ENCODE results near the gene APBB1. TPM values are rescaled to one million over a fixed set of nuclear protein-coding genes. Genes with fewer than 3 reads are reported as not detected.

APBB1 gene
- total RNA-seq, 4 donors from 2014 or later: 19.7 to 23.4 (median 20.2) TPM

- WGBS, 2 donors: 91 to 98% methylated on average over 6 of the region's 6 CpGs
- intact Hi-C loops (cut with DNase I; ENCODE audit: low total_unique reads): no loop called here
- TF ChIP-seq CTCF (IDR thresholded peaks at IDR 0.05) (no peak), POLR2A (IDR thresholded peaks at IDR 0.05) (no peak)
- no peak overlapping the region for H3K4me3 ChIP-seq (ENCODE audit: low read depth, poor library complexity, severe bottlenecking)
- no peak for DNase-seq (ENCODE audit: low spot score in 2 of 2)
These were observed 13.0 kb downstream of the APBB1 start for GRCh38 chr11:6405846-6406245.

- WGBS, 2 donors: 85 to 89% methylated on average over 13 of the region's 13 CpGs
- intact Hi-C loops (cut with DNase I; ENCODE audit: low total_unique reads): no loop called here
- TF ChIP-seq POLR2A (IDR thresholded peaks at IDR 0.05): no peak
- TF ChIP-seq CTCF (IDR thresholded peaks at IDR 0.05): no peak
- DNase-seq (ENCODE audit: low spot score in 2 of 2): no peak
- H3K4me3 ChIP-seq (ENCODE audit: low read depth, poor library complexity, severe bottlenecking): no peak overlapping the region
These were observed 13.7 kb downstream of the APBB1 start for GRCh38 chr11:6405052-6405667.

- TF ChIP-seq CTCF (IDR thresholded peaks at IDR 0.05) (no peak), POLR2A (IDR thresholded peaks at IDR 0.05) (no peak)
- DNase-seq (ENCODE audit: low spot score in 2 of 2): no peak
- WGBS, 2 donors: 79 to 80% methylated on average over 16 of the region's 16 CpGs
- intact Hi-C loops (cut with DNase I; ENCODE audit: low total_unique reads): no loop called here
- no peak overlapping the region for H3K4me3 ChIP-seq (ENCODE audit: low read depth, poor library complexity, severe bottlenecking)
These were observed 14.4 kb downstream of the APBB1 start for GRCh38 chr11:6404342-6405051.

GRCh38 chr11:6403539-6403938 is 15.4 kb downstream of the APBB1 start:
- WGBS, 2 donors: 86 to 94% methylated on average over 7 to 8 of the region's 8 CpGs

GRCh38 chr11:6402561-6402981 is 16.3 kb downstream of the APBB1 start:
- intact Hi-C loops (cut with DNase I; ENCODE audit: low total_unique reads): no loop called here
- TF ChIP-seq CTCF (IDR thresholded peaks at IDR 0.05) (no peak), POLR2A (IDR thresholded peaks at IDR 0.05) (no peak)
- no peak overlapping the region for H3K4me3 ChIP-seq (ENCODE audit: low read depth, poor library complexity, severe bottlenecking)
- 80 to 83% methylated on average over 7 of the region's 7 CpGs for WGBS, 2 donors
- peak in 1 of 2 donors; percentile 76 for DNase-seq (ENCODE audit: low spot score in 2 of 2)

More at GRCh38 chr11:6403539-6403938, 15.4 kb downstream of the APBB1 start:
- intact Hi-C loops (cut with DNase I; ENCODE audit: low total_unique reads): no loop called here
- TF ChIP-seq POLR2A (IDR thresholded peaks at IDR 0.05): no peak
- no peak for TF ChIP-seq CTCF (IDR thresholded peaks at IDR 0.05)
- peak in 1 of 2 donors; percentile 80 for DNase-seq (ENCODE audit: low spot score in 2 of 2)
- H3K4me3 ChIP-seq (ENCODE audit: low read depth, poor library complexity, severe bottlenecking): no peak overlapping the region

Measured in lower leg skin (tissue), 4 donors.